D721Med (cell line): Measurements from ENCODE around the gene QSOX2.

Experiments used
- DNase-seq: peaks from one replicate; pipeline ENCODE4 v3.0.0; 2011; ENCODE audit warnings: low spot score; ENCODE audit not compliant: insufficient read length
- FAIRE-seq: peaks from 2 replicates; lab custom pipeline; 2011; peaks lifted over from hg19 to GRCh38; lab: Jason Lieb, UNC
- TF ChIP-seq, protein P1 (sequence below): IDR thresholded peaks from 2 replicates; pipeline ENCODE4 v1.5.1; 2012; ENCODE audit warnings: mild to moderate bottlenecking, control low read depth; ENCODE audit not compliant: insufficient read depth; ENCODE audit errors: missing control alignments

QSOX2 gene

DNA sequence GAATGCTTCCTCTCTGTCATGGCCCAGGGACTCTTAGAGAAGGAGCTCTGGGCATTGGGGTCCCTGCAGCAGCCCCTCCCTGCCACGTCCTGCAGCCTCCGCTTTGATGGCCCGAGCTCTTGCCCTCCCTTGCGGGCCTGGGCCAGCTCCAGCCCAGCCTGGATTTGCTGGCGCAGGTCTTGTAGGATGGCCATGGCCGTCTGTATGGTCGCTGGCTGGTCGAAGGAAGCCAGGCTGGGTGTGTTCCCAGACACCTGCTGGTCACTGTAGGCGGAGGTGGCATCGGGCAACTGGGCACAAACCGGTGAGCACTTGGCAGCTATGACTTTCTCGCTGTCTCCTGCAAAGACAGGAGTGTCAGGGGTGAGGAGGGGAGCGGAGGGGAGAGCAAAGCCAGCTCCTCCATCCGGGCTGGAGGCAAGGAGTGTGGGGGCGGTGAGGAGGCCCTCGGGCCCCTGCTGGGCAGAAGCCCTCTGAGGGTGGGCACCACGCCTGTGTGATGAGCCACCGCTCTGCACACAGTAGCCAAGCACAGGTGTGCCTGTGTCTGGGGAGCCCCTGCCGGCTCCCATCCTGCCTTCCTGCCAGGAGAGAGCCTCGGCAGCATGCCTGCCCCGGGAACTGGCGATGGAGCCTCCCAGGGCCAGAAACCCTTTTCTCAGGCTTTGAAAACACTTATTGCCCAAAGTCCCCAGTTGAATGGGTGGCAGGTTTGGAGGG, 45.9 kb upstream of the QSOX2 start:
- TF ChIP-seq, protein P1, sequence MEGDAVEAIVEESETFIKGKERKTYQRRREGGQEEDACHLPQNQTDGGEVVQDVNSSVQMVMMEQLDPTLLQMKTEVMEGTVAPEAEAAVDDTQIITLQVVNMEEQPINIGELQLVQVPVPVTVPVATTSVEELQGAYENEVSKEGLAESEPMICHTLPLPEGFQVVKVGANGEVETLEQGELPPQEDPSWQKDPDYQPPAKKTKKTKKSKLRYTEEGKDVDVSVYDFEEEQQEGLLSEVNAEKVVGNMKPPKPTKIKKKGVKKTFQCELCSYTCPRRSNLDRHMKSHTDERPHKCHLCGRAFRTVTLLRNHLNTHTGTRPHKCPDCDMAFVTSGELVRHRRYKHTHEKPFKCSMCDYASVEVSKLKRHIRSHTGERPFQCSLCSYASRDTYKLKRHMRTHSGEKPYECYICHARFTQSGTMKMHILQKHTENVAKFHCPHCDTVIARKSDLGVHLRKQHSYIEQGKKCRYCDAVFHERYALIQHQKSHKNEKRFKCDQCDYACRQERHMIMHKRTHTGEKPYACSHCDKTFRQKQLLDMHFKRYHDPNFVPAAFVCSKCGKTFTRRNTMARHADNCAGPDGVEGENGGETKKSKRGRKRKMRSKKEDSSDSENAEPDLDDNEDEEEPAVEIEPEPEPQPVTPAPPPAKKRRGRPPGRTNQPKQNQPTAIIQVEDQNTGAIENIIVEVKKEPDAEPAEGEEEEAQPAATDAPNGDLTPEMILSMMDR, result no peak
- FAIRE-seq (no peak), DNase-seq (no peak)

DNA sequence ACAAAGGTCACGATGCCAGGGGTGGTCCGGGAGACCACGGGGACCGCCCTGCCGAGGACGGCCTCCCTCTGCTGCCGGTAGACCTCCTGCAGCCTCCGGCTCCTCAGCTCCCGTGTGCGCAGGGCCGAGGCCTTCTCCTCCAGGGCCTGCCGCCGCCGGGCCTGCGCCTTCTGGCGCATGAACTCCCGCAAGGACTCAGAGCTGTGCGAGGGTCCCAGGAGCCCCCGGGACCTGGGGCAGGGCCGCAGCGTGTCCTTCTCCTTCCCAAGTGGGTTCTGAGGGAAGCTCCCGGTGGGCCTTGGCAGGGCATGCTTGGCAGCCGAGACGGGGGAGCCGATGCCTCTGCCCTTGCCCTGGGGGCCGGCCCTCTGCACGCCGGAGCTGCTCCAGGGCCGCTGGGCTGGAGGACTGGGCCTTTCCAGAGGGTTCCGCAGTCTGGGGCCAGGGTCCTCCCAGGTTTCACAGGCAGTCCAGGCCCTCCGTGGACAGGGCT, 44.9 kb upstream of the QSOX2 start:
- DNase-seq, result no peak
- no peak for FAIRE-seq
- TF ChIP-seq, protein P1, result no peak

DNA sequence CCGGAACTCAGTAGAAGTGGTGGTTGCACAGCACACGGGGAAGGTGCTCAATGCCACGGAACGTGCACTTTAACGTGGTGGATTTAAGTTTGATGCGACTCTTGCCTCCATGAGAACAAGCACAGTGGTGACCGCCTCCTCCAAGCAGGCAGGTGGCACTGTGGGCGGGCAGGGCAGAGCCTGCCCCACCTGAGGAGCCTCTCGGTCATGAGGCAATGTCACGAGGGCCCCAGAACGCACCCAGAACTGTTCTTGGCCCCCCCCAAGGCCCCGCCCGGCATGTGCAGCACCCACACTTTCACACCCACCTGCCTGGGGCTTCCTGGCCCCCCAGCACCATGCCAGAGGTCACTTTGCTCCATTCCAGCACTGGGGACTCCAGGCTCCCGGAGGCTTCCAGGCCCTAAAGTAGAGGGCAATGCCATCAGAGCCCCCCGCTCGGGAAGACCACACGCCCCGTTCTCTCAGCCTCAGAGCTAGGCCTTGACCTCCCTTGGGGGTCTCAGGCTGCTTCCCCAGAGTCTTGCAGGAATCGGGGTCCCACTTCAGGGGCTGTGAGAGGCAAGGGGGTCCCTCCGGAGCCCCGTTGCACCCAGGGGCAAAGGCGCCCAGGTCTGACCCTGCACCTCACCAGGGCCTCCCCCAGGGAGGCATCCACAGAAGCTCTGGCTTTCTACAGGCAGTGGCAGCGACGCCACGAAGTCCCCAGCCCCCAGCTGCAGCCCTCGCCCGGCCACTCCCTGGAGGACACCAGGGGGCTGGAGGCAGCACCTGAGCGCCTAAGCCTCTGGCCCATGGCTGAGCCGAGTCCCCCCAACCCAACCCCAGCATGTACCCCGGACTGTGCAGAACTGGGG, 44.3 kb upstream of the QSOX2 start:
- DNase-seq, result no peak
- no peak for FAIRE-seq
- TF ChIP-seq, protein P1, result no peak

DNA sequence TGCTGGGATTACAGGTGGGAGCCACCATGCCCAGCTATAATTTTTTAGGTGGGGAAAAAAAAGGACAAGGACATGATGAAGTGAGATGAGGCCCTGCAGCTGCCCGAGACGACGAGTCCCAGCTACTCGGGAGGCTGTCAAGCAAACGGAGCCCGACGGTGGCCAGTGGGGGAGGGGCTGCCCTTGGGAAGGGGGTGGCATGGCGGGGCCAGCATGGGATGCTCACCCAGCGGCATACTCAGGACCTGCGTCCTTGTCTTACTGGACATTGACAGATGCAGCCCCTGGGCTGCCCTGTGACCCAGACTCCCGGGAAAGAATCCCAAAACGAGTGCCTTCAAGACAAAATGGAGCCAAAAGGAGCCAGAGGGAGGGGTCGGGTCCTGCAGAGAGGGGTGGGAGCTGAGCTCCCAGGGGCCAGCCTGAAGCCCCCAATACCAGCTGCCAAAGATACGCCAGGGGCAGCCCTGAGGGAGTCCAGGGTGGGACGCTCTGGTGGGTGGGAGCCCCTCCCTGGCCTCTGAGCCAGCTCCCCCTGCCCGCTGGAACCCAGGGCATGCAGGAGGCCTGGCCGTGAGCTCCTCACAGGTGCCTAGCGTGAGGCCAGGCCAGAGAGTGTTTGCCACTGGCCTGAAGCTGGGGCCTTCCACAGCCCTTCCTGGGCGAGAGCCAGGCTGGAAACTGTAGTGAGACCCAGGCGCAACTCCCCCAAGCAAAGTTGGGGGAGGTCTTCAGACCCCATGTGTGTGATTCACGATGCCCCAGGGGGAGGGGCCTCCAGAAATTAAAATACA, 42.5 kb upstream of the QSOX2 start:
- TF ChIP-seq, protein P1, result no peak
- FAIRE-seq (no peak), DNase-seq (no peak)

DNA sequence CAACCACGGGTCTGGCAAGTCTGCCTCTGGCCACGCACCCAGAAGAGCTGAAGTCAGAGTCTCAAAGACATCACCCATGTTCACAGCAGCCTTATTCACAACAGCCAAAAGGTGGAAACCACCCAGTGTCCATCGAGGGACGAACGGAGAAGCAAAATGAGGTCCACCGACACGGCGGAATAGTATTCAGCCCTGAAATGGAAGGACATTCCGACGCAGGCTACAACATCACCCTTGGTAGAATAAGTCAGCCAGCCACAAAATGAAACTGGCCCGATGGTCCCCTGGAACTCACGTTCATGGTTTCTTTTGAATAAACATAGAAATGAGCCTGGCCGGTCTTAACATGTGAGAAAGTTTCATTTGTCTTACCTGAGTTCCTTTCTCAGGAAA, 41.4 kb upstream of the QSOX2 start:
- no peak for FAIRE-seq
- no peak for DNase-seq
- TF ChIP-seq, protein P1, result no peak

DNA sequence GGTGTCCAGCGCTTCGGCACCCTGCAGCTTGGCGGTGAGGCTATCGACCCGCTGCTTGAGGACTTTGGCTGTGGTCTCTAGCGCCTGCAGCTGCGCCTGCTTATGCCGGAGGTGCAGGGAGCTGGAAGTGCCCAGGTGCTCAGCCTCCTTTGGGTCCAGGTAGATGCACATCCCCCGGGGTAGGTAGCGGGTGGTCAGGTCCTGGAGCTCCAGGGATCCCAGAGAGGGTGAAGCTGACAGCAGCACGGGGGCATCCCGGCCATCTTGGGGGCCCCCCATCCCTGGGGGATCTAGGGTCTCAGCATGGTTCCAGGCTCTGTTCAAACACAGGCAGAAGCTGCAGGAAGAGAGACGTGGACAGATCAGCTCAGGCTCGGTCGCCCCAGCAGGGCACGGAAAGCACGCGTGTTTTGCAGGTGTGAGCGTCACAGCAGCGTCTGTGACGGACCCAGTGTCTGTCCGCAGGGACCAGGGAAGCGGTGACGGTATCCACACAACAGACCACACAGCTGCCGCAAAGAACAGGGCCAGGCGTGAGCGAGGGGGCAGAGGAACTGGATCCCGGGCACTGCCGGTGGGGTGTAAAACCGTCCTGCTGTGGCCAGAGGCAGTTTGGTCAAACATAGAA, 40.9 kb upstream of the QSOX2 start:
- TF ChIP-seq, protein P1, result no peak
- DNase-seq, result no peak
- no peak for FAIRE-seq
